ENCODE data around the gene STARD13. TPM values are rescaled to one million over a fixed set of nuclear protein-coding genes. Genes with fewer than 3 reads are reported as not detected.

The STARD13 gene
- total RNA-seq, 1 donor from 2014 or later, result 2.0 TPM

GRCh38 chr13:33132644-33133440, 152.7 kb downstream of the STARD13 start:
- H3K36me3 Mint-ChIP-seq, result peaks cover 7% of the 10 kb centered on the region
- H3K27me3 Mint-ChIP-seq (ENCODE audit: insufficient read depth, low read depth), result no peaks in the 10 kb centered on the region
- Histone ChIP-seq H3K36me3 (no peaks in the 10 kb centered on the region), H3K79me2 (ENCODE audit: low read depth) (no peaks in the 10 kb centered on the region), H3K9ac (no peak overlapping the region), H4K20me1 (ENCODE audit: low read depth) (no peaks in the 10 kb centered on the region), H3K27me3 (no peaks in the 10 kb centered on the region), H2AFZ (replicated peaks) (no peak overlapping the region), H3K4me3 (no peak overlapping the region), H3K4me2 (no peak overlapping the region), H3K4me1 (peaks cover 6% of the 10 kb centered on the region), H3F3A (ENCODE audit: low read depth) (no peaks in the 10 kb centered on the region), H3K27ac (no peak overlapping the region), H3K9me3 (ENCODE audit: low read depth) (no peaks in the 10 kb centered on the region)
- H3K4me3 Mint-ChIP-seq, result no peak overlapping the region
- H3K9me3 Mint-ChIP-seq, result no peaks in the 10 kb centered on the region
- no peak for DNase-seq (ENCODE audit: low spot score)
- no peak for TF ChIP-seq CTCF (IDR thresholded peaks at IDR 0.05)
- TF ChIP-seq EZH2 (IDR thresholded peaks at IDR 0.05), result no peak
- TF ChIP-seq EZH2phosphoT487 (IDR thresholded peaks at IDR 0.05), result no peak
- no peak overlapping the region for H3K27ac Mint-ChIP-seq
- peaks cover 8% of the 10 kb centered on the region for H3K4me1 Mint-ChIP-seq

- no peaks in the 10 kb centered on the region for H3K9me3 Mint-ChIP-seq
- H3K27me3 Mint-ChIP-seq (ENCODE audit: insufficient read depth, low read depth), result no peaks in the 10 kb centered on the region
- H3K9ac ChIP-seq, result no peak overlapping the region
These were observed 155.7 kb downstream of the STARD13 start for GRCh38 chr13:33129886-33130285.

GRCh38 chr13:33129094-33129832, 156.3 kb downstream of the STARD13 start:
- H3K36me3 Mint-ChIP-seq, result peaks cover 7% of the 10 kb centered on the region

More at GRCh38 chr13:33129886-33130285, 155.7 kb downstream of the STARD13 start:
- no peak for DNase-seq (ENCODE audit: low spot score)
- H3K4me3 Mint-ChIP-seq, result no peak overlapping the region
- no peak overlapping the region for H3K27ac ChIP-seq
- no peak overlapping the region for H2AFZ ChIP-seq (replicated peaks)
- H3K27me3 ChIP-seq, result no peaks in the 10 kb centered on the region
- H3K36me3 ChIP-seq, result no peaks in the 10 kb centered on the region
- H3K27ac Mint-ChIP-seq, result no peak overlapping the region
- no peaks in the 10 kb centered on the region for H4K20me1 ChIP-seq (ENCODE audit: low read depth)
- TF ChIP-seq CTCF (IDR thresholded peaks at IDR 0.05) (no peak), EZH2 (IDR thresholded peaks at IDR 0.05) (no peak), EZH2phosphoT487 (IDR thresholded peaks at IDR 0.05) (no peak)
- H3F3A ChIP-seq (ENCODE audit: low read depth), result no peaks in the 10 kb centered on the region
- no peak overlapping the region for H3K4me2 ChIP-seq
- peaks cover 7% of the 10 kb centered on the region for H3K36me3 Mint-ChIP-seq
- H3K4me1 Mint-ChIP-seq, result peaks cover 23% of the 10 kb centered on the region
- no peak overlapping the region for H3K4me3 ChIP-seq
- H3K79me2 ChIP-seq (ENCODE audit: low read depth), result no peaks in the 10 kb centered on the region
- no peaks in the 10 kb centered on the region for H3K9me3 ChIP-seq (ENCODE audit: low read depth)
- H3K4me1 ChIP-seq, result no peaks in the 10 kb centered on the region

More at GRCh38 chr13:33129094-33129832, 156.3 kb downstream of the STARD13 start:
- Mint-ChIP-seq H3K4me3 (no peak overlapping the region), H3K4me1 (peaks cover 27% of the 10 kb centered on the region), H3K27me3 (ENCODE audit: insufficient read depth, low read depth) (no peaks in the 10 kb centered on the region), H3K9me3 (no peaks in the 10 kb centered on the region), H3K27ac (no peak overlapping the region)
- Histone ChIP-seq H3K9ac (no peak overlapping the region), H4K20me1 (ENCODE audit: low read depth) (no peaks in the 10 kb centered on the region), H3K27ac (no peak overlapping the region), H2AFZ (replicated peaks) (no peak overlapping the region), H3K9me3 (ENCODE audit: low read depth) (no peaks in the 10 kb centered on the region), H3K4me3 (no peak overlapping the region), H3K4me1 (no peaks in the 10 kb centered on the region), H3K36me3 (no peaks in the 10 kb centered on the region), H3K79me2 (ENCODE audit: low read depth) (no peaks in the 10 kb centered on the region), H3F3A (ENCODE audit: low read depth) (no peaks in the 10 kb centered on the region), H3K4me2 (no peak overlapping the region), H3K27me3 (no peaks in the 10 kb centered on the region)
- TF ChIP-seq EZH2 (IDR thresholded peaks at IDR 0.05) (no peak), CTCF (IDR thresholded peaks at IDR 0.05) (no peak), EZH2phosphoT487 (IDR thresholded peaks at IDR 0.05) (no peak)
- no peak for DNase-seq (ENCODE audit: low spot score)
